IPS-NIHi7 (cell line): ENCODE measurements around the gene HOXD8.

ENCODE experiments used
- DNase-seq: peaks from one replicate; pipeline ENCODE4 v3.0.0; 2012; ENCODE audit warnings: mixed read lengths; ENCODE audit errors: extremely low spot score

Gene HOXD8

DNA sequence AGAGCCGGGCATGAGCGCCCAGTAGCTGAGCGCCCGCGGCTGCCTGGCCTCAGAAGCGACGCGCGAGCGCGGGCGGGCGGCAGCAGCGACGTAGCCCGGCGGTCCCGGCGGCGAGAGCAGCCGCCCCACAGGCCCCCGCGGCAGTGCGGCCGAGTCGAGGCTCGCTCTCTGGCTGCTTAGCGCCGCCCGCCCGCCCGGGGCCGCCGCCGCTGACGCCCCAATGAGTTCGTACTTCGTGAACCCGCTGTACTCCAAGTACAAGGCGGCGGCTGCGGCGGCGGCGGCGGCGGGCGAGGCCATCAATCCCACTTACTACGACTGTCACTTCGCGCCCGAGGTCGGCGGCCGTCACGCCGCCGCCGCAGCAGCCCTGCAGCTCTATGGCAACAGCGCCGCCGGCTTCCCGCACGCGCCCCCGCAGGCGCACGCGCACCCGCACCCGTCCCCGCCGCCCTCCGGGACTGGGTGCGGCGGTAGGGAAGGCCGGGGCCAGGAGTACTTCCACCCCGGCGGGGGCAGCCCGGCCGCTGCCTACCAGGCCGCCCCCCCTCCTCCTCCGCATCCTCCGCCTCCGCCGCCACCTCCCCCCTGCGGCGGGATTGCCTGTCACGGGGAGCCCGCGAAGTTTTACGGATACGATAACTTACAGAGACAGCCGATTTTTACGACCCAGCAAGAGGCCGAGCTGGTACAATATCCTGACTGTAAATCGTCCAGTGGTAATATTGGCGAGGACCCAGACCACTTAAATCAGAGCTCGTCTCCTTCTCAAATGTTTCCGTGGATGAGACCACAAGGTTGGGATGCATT lies 847 bp downstream of the HOXD8 start:
- DNase-seq = no peak

DNA sequence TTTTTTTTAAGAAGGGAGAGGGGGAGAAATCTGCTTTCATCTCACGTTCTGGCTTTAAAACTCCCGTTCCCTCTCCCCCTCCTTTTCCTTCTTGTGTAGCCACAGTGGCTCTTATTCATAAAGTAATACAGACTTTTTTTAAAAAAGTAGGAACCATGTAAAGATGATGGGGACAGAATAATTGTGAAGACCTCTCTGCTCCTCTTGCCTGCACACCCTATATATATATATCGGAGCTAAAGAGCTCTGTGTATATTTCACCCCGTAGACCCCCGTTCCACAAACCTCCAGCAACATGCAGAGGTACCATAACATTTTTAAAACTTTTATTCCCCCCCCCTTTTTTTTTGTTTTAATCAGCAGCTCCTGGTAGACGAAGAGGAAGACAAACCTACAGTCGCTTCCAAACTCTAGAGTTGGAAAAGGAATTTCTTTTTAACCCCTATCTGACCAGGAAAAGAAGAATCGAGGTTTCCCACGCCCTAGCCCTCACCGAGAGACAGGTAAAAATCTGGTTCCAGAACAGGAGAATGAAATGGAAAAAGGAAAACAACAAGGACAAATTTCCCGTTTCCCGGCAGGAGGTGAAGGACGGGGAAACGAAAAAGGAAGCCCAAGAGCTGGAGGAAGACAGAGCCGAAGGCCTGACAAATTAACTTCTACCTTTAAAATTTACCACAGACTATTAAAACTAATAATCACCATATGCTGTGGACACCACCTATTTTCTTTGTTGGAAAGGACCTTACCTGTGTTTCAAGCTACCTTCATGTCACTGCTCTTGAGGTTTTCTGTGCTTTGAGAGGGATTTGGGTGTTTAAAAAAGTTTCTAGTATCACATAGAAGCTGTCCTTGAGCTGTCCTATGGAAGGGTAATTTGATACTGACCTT lies 1.7 kb downstream of the HOXD8 start:
- no peak for DNase-seq

DNA sequence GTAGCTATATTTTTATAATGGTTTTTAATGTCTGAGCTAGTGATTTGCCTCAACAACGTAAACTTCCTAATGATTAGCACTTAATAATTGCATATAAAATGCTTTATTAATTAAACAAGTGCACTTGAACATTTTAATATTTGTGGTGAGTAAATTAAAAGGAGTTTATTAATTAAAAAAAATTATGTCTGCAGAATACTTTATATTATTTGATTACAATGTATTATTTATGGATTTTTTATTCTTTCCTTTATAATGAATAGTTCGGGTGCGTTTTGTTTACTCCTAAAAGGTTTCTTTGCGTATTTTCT lies 2.3 kb downstream of the HOXD8 start:
- no peak for DNase-seq

DNA sequence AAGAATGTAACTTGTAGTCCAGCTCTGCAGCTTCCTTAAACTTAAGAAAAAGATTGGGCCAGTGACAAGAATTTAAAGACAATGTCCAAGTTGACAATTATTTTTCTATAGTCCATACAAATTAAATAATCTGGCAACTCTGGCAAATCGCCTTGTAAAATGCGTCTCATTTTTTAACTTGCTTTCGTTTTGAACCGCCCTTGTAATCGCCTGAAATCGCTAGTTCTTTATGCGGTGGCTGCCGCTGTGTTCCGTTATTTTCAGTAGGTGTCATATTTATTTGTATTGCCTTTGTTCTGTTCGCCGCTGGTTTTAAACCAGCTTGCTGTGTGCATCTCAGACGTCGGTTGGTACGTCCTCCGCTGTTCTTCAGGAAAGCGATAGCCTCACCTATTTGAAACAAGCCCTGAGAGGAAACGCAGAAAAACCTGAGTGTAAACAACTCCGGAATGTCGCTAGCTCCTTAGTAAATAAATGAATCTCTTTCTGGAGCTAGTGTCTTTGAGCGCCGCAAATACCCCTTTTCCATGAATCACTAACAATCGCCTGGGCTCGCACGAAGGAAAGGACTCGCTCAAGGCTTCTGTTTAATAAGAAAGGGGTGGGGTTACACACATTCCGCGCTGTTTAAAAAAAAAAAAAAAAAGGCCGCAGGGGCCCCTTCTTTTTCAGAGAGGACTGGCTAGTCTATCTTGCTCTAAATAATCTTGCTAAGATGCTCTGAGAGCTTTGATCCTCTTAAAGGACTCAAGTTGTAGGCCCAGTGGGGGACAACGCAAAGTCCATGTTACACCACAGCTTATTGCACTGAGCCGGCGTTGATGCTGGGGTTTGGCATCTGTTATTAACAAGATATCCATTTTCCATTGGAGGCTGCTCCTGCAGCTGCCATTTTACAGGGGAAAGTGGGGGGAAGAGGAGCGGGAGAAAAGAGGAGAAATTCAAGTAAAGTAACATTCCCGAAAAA lies 3.0 kb downstream of the HOXD8 start:
- DNase-seq = no peak

DNA sequence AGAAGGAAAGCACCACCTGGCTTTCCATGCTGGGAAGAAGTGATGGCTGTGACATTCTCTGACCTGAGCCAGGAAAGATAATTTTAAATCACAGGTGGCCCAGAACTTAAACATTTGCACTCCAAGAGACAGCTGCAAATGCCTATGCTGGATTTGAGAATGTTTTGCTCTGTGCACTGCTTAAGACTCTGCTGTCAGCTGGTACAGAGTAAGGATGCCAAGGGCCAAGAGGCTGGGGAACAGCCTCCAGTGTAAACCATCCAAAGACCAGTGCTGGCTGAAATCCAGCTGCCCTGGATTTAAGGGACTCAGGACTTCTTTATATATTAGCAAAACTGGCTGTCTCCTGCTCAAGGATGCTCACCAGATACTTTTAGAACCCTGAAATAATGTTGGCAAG lies 3.9 kb downstream of the HOXD8 start:
- DNase-seq = no peak

DNA sequence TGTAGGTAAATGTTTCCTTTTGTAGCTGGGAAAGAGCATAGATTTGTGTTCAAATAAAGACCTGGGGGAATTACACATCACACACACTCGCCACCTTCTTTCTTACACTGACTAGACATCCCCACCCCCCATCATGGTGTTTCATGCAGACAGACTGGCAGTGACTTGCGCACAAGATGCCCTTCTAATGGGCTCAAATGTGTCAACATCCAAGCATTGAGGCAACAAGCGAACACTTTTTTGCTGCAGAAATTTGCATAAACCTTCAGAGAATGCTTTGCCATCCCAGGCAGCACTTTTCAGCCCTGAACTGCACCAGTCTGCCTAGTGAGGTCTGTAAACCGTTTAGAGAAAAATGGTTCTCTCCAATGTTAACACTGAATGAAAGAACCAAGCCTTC lies 4.5 kb downstream of the HOXD8 start:
- no peak for DNase-seq

DNA sequence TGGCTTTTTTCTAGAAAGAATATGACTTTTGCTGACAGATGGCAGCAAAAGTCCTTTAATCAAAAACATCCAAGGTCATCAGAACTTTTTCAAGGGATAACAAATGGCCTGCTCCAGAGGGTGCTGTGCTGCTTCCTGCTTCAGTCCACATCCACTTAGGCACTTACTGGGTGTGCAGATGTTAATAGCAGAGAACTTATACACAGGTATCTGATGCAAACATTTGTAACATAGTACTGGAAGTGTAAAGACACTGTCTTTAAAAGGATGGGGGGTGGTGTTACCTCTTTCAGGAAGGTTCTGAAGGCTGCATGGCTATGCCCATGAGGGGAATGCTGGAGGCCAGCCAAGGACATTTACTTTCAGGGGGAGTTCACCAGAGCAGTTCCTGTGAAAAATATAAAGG lies 5.5 kb downstream of the HOXD8 start:
- no peak for DNase-seq

DNA sequence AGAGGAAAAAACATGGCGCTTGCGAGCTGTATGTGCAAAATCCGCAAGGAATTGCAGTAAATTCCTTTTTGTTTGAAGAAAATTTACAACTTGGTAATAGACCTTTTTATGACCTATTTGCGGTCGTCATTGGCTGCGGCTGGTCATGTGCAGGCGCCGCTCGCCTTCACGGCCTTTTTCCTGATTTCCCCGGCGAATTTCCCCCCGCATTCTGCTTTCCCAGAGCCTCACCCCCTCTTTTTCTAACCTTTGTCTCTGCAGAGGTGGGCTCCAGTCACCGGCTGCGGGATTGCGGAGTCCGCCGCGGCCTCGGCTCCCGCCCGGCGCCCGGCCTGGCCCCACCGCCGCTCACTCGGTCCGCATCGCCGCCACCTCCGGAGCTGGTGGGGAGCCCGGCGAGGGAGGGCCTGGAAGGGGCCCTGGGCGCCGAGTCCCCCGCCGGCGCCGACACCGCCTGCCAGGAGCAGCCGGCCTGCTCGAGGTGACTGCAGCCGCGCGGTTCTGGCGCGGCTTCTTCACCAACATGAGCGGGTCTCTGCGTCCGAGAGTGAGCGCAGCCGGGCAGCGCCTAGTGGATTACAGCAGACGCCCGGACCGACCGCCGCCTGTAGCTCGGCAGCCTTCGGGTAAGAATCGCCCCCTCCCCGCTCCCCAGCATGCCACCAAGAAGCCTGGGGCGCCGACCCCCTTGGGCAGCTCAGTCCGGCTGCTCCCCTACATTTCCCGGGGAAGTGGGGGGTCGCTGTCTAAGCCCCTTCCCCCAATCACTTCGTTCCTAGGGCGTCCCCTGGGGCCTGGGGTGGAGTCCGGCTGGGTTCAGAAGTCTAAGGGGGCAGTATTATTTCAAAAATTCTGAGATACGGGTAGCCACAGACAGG lies 7.1 kb downstream of the HOXD8 start:
- DNase-seq = no peak

DNA sequence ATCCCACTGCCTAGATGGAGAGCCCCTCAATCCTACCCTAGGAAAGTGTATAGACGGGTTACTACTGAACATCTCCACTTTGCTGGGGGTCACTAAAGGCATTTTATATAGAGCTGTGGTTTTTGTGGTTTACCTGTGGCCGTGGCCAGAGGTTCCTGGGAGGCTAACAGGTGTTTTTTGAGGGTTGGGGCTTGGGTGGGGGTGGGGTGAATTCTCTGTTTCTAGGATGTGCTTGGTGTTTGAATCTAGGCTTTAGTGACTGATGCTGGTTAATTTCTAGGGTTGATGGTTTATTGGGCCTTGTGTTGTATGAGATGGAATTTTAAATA lies 7.7 kb downstream of the HOXD8 start:
- DNase-seq = no peak

DNA sequence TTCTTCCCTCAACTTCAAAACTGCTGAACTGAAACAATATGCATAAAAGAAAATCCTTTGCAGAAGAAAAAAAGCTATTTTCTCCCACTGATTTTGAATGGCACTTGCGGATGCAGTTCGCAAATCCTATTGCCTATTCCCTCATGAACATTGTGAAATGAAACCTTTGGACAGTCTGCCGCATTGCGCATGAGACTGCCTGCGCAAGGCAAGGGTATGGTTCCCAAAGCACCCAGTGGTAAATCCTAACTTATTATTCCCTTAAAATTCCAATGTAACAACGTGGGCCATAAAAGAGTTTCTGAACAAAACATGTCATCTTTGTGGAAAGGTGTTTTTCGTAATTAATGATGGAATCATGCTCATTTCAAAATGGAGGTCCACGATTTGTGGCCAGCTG lies 8.4 kb downstream of the HOXD8 start:
- no peak for DNase-seq

DNA sequence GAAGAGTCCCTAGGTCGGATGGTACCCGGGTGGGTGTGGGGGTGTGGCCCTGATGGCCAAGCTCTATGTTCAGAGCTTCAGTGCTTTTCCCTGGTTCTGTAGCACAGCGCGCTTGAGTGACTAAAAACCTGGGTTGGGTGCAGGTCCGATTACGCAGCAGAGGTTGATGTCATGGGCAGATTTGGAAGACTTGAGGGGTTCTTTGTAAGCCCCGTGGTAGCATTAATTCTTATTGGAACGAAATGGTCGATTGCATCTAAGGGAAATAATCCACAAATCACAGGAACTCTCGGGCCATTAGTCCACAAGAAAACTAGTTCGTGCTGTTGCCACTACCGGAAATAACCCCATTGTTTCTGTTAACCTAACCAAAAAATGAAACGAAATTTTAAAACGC lies 9.0 kb downstream of the HOXD8 start:
- DNase-seq = no peak

DNA sequence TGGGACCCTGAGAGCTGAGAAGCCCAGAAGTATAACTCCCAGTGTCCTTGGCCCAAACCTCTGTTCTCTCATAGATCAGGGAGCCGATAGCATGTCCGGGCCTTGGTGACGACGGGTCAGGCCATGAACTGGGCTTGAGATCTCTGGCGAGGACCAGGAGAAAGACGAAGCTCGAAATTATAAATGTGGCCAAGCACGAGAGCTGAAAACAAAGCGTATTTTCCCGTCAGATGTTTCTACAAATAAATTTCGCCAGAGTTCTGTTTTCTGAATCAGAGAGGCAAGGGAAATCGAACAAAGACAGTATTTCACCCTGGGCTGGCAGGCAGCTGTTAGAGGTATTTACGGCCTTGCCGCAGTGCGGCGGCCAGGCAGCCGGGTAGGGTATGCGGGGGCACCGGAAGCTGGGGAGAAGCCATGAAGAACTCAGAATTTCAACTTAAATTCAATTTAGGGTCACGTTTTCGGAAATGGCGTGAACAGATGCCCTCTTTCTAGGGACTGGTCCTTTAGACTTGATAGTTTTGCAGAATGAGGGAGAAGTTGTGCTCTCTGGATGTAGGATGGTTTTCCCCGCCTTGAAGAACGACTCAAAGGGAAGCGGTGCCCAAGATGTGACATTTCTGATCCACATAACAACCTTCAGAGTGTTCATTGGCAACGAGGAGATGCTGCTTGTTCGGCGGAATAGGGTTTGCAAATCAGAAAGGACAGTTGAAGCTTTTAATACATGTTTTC lies 9.6 kb downstream of the HOXD8 start:
- no peak for DNase-seq

DNA sequence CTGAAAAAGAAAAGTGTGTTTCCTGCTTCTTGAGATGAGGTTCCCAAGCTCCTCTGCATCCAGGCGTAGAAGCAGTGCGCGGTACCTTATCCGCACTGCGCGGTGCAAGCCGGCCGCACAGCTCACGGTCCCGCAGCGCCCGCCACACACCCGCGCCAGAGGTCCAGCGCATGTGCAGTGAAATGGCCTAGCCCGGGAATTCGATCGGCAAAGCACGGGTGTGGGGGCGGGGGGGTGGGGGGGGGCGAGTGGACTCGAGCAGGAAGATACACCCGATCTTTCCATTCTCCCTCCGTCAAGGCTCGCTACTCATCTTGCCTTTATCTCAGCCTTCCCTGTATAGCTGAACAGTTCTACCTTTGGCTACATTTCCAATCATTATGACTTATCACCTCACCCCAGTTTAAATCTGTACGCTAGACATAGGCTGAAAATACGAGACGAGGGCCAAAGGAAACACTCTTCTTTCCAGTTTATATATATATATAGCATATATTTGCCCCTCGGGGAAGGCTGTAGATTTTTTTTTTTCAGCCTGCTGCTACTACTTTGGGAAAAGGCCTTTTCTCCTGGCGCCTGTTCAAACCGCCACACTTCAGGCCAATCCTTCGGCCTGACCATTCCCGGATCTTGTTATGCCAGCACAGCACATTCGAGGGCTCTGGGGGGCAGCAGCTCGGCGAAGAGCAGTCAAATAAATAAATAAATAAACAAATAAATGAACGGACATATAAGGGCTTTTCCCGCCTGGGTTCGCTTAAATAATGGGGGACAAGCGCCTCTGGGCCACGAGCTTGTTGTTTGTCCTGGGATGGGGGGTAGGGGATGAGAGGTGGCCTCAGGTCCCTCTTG lies 10.4 kb downstream of the HOXD8 start:
- DNase-seq = no peak

DNA sequence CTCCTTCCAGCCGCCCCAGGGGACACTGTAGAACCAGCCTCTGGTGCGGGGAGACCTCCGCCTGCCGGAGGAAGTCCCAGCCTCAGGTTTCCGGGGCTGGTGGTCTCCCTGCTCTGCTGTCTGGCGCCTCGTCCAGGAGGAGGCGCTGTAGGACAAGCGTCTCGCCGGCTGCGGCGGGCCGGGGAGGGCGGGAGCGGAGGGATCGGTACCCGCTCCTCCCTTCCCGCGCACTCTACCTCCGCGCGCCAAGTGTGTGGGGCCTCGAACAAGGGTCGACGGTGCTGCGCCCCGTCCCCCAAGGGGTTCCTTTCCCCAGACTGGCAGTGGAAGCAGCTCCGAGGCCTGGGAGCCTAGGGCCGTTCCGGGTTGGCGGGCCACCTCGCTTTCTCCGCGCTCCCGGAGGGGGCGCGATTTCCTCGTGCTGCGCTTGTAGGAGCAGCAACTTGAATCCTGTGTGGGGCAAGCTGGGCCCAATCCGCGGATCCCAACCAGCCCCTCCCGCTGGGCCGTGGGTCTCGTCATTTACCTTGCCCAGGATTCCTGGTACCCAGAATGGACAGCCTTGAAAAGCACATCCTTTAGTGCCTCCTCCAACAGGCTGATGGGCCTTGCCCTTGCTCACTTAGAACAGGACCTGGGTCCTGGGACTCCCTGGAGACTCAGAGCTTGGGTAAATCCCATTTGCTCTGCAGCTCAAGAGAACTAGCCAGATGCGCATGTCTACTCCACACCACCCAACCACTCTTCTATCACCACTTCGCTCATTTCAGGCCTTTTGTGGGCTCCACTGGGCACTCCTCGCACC lies 11.2 kb downstream of the HOXD8 start:
- DNase-seq = peak; percentile 90

DNA sequence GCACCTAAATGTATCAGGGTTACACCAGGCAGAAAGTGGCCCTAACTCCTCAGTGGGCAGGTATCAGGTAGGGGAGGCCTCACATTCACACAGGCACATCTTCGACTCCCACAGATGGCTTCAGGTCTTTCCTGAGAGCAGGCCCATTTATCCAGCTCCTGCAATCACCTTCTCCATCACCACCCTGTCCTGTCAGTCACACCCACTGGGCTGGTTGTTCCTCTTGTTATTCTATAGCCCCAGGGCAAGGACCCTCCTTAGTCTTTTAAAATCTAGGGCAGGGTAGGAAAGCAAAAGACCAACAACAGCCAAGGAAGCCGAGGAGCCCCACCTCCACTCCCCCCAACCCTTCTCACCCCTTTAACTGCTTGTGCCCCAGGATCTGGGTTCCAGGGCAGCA lies 12.8 kb downstream of the HOXD8 start:
- DNase-seq = no peak

DNA sequence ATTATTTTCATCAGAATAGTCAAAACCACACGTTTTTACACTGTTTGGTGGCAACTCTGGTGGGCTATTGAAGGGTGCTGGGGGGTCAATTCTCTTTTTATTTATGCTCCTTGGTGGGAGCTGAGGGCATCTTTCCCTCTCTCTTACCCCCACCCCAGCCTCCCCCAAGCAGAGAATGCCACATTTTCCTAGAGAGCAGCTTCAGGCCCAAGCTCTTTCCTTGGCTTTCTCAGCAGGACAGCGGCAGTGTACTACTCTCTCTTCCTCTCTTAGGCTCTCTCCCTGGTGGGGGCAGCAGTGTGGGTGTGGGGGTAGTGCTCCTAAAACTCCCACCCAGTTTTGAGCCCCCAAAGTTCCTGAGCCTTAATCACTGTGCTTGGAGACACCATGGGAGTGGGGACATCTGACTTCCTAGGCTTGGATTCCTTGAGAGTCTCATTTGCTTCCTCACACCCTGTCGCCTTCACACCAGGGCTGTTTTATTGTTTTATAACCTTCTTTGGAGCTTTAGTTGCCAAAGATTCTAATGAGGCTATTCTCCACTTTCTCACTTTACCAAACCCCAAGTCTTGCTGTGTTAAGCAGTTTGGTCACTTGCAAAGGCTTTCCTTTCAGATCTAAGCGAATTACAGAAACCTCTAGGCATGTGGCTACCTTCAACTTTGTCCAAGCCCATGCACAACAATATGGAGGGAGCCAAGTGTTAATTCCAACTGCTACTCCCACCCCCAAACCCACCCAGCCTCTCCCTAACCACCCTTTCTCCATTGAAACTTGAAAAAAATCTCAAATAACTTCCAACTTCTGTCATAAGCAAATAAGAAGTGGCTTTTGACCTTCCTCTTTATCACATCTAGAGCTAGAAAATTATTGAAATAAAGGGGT lies 15.8 kb downstream of the HOXD8 start:
- no peak for DNase-seq

DNA sequence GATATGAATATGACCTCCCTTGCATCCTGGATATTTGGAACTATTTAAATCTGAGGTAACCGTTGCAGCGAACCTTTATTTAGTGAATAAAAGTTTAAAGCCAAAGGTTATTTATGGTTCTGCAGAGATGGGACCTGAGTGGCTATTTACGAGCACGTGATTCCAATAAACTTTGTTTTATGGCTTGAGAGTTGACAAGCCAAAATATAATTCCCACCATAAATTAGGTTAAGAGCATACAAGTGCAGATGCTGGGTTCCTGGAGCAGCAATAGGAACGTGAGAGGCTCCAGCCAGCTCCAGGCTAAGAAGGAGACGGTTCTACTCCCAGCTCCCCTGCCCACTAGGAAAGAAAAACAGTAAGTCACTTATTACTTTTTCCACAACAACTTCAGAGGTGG lies 16.6 kb downstream of the HOXD8 start:
- DNase-seq = no peak

DNA sequence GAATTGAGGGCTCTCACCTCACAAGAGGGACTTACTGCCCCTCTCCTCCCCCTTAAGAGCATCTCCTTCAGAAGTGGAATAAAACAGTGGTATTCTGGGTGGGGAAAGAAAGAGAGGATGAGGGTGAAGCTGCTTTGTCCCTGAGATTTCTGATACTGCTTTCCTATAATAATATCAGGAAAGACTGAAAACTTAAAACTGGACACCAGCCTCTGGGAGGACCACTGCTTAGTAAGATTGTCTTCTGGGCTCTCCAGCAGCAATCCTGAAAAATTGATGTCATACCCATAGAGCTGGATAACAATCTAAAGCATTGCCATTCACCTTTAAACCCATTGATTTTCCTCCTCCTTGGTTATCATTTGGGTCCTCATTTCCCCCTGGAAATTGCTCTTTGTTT lies 17.1 kb downstream of the HOXD8 start:
- no peak for DNase-seq
